GM19099 (cell line): ENCODE measurements around the gene ZNF750.

ENCODE experiments used
- POLR2A ChIP-seq: IDR thresholded peaks from 3 replicates; pipeline ENCODE4 v1.6.1; 2011; ENCODE audit warnings: low read depth; ENCODE audit not compliant: insufficient read length; ENCODE audit errors: extremely low read depth

ZNF750 gene

DNA sequence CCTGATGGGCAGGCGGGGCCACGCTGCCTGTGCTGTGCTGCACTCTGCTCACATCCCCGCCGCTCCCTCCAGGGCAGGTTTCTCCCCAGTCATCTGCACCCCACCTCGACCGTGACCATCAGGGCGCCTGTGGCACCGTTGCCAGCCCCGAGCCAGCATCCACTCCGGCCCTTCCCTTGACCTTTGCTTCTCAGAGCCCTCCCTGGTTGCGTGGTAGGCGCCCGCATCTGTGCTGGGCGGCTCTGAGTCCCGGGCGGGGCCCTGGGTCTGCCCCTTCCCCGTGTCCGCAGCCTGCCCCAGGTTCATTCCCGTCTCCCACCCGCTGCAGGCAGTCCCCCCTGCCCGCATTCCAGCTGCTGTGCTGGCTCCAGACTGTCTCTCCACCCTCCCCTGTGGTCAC, 33.2 kb downstream of the ZNF750 start:
- TF ChIP-seq POLR2A = no peak

DNA sequence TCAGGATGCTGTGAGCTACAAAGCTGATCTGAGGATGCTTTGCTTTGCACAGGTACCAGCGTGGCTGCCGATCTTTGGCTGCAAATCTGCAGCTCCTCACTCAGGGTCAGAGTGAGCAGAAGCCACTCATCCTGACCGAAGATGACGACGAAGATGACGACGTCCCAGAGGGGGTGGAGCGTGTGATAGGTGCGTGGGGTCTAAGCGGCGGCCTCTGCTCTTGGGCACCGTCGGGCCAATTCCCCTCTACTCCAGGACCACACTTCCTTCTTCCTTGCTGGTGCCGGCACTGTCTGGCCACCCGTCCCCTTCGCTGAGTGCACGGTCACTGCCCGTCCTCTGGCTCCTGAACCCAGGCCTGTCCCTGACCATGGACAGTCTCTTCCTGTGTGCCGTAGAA, 34.0 kb downstream of the ZNF750 start:
- TF ChIP-seq POLR2A = no peak

DNA sequence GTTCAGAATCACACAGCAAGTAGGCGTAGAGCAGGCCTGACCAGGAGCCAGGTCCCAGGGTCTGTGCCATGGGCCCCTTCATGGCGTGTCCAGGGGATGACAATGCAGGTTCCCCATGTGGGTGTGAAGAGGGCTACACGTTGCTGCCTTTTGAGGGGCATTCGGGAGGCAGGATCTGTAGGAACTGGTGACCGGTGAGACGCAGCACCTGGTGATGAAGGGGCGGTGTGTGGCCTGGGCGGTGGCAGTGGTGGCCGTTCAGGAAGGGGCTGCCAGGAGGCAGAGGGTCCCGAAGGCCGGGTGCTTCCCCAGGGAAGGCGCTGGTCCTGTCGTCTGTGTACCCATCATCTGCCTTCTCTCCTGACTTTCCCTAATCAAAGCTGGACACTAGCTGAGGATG, 34.6 kb downstream of the ZNF750 start:
- TF ChIP-seq POLR2A = no peak

DNA sequence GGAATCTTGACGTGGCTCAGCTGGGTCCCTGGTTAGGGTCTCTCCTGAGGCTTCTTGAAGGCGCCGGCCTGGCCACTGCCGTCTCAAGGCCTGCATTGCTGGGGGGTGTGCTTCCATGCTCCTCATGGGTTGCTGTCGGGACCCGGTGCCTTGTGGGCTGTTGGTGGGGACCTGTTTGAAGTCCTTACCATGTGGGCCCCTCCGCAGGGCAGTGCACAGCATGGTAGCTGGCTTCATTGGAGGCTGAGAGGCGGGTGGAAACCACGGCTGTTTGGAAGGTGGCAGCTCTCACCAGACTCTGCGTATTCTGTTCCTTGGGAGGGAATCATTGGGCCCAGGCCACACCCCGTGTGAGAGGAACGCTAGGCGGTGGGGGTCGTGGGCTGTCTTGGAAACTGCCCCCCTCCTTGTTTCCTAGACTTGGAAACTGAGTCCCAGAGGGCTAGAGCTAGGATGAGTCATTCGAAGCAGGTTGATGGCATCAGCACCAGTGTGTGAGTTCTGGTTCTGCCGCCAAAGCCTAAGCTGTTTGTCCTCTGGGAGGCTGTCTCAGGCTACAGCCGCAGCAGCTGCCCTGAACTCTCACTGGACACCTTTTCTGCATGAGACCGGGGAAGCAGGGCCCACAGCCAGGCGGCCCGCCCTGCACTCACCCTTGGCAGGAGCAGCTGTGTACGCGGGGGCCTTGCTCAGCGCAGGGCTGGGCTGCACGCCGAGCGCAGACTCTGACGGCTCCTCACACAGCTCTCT, 35.2 kb downstream of the ZNF750 start:
- TF ChIP-seq POLR2A = no peak

GRCh38 chr17:82803606-82804005, 36.2 kb downstream of the ZNF750 start:
- TF ChIP-seq POLR2A = no peak

- TF ChIP-seq POLR2A = no peak
Observed at GRCh38 chr17:82803185-82803584, 36.6 kb downstream of the ZNF750 start.

DNA sequence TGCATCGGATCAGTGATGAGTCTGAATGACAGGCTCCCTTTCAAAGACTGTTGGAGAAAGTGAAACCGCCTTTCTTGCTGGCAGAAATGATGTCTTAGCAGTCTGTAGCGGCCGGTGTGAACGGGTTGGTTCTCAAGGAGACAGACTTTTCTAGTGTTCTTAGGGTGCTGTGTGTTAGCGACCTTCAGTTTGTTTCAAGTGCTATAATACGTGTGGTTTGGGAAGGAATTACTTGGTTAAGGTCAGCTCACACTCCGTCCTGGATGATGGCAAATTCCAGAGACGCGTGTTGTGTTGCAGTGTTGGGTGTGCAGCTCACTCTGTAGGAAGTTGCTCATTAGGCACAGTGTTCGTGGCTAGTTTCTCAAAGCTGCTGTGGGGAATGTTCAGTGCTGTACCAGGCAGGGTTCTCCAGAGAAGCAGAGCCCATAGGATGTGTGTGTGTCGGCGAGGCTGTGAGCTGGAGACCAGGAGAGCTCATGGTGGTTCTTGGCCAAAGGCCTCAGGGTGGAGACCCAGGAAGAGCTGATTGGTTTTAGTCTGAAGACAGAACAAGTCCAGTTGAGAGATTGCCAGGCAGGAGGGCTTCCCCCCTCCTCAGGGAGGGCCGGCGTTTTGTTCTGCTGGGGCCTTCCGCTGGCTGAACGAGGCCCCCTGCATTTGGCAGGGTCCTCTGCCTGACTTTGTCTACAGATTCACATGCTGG, 37.6 kb downstream of the ZNF750 start:
- TF ChIP-seq POLR2A = no peak

- TF ChIP-seq POLR2A = no peak
Observed at GRCh38 chr17:82801377-82801970, 38.3 kb downstream of the ZNF750 start.

GRCh38 chr17:82800885-82801284, 38.9 kb downstream of the ZNF750 start:
- TF ChIP-seq POLR2A = no peak

GRCh38 chr17:82799591-82799990, 40.2 kb downstream of the ZNF750 start:
- no peak for TF ChIP-seq POLR2A

GRCh38 chr17:82798752-82799151, 41.1 kb downstream of the ZNF750 start:
- no peak for TF ChIP-seq POLR2A

DNA sequence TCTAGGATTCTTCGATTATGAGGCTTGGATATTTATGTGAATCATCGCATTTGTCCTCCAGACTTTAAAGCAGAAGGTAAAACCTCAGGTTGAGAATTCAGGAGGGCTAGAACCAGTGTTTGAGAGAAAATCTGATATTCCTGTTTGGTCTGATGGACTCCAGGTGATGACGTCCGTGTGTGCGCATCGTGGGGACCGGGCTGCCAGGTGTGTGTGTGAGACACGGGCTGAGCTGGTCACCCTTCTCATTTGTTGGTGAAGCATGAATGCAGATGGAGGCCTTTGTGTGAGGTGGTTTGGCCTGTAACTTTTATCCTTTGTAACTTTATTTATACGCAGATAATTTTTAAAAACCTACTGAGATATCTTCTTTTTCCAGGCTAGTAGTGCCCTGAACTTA, 42.8 kb downstream of the ZNF750 start:
- no peak for TF ChIP-seq POLR2A

GRCh38 chr17:82795615-82796014, 44.2 kb downstream of the ZNF750 start:
- TF ChIP-seq POLR2A = no peak

- no peak for TF ChIP-seq POLR2A
Observed at GRCh38 chr17:82794781-82795482, 44.9 kb downstream of the ZNF750 start.

DNA sequence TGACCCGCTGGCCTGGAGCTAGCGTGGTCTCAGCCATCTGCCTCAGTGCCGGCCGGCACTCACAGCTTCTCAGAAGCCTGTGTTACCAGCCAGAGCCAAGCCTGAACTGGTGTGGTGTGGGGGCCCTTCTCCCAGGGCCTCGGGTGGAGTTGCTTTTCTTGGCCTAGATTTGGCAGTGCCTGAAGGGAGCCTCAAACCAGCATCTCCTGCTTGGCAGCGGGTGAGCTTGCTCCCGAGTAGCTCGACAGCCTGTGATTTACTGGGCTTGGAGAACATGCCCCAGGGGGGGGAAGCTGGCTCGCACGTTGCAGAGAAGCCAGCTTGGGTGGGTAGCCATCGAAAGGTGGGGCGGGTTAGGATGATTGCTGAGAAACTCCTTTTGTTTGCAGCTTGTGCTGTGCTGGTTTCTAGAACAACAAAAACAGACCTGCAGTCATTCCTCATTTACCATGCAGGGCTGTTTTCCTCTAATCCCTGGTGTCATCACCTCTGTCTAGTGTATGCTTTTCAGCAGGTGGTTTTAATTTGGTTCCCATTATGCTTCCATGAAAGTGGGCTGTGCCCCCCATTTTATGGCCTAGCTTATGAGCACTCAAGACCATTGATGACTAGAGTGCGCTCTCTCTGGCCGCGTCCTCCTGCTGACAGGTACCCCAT, 45.7 kb downstream of the ZNF750 start:
- no peak for TF ChIP-seq POLR2A
